Endothelial cell (in vitro differentiated cells): ENCODE results near the gene MGAT4A. TPM values are rescaled to one million over a fixed set of nuclear protein-coding genes. Genes with fewer than 3 reads are reported as not detected.

Source experiments
- DNase-seq: peaks from one replicate; pipeline ENCODE4 v3.0.0; 2021; ENCODE audit warnings: low spot score
- H3K27ac Mint-ChIP-seq: one replicate; pipeline ENCODE4 v1.8.0; 2021; ENCODE audit warnings: mixed read lengths, inconsistent platforms; ENCODE audit not compliant: unreplicated experiment
- H3K27me3 Mint-ChIP-seq: one replicate; pipeline ENCODE4 v1.8.0; 2021; ENCODE audit warnings: mild to moderate bottlenecking, moderate library complexity, mixed read lengths, inconsistent platforms; ENCODE audit not compliant: unreplicated experiment
- H3K36me3 Mint-ChIP-seq: one replicate; pipeline ENCODE4 v1.8.0; 2021; ENCODE audit warnings: mild to moderate bottlenecking, low read depth, mixed read lengths, inconsistent platforms; ENCODE audit not compliant: unreplicated experiment
- H3K4me1 Mint-ChIP-seq: one replicate; pipeline ENCODE4 v1.8.0; 2021; ENCODE audit warnings: mild to moderate bottlenecking, mixed read lengths, inconsistent platforms; ENCODE audit not compliant: unreplicated experiment
- H3K4me3 Mint-ChIP-seq: one replicate; pipeline ENCODE4 v1.8.0; 2021; ENCODE audit warnings: mild to moderate bottlenecking, mixed read lengths, inconsistent platforms; ENCODE audit not compliant: unreplicated experiment
- H3K9me3 Mint-ChIP-seq: one replicate; pipeline ENCODE4 v1.8.0; 2021; ENCODE audit warnings: mixed read lengths, inconsistent platforms; ENCODE audit not compliant: unreplicated experiment
- CTCF ChIP-seq: fragments of 200-600 bp; sonication (generic); IDR thresholded peaks from one replicate; pipeline ENCODE4 v1.5.0; 2021; ENCODE audit warnings: antibody characterized with exemption; ENCODE audit not compliant: unreplicated experiment
- total RNA-seq: library from RNA; stranded (reverse); fragmentation: NEBNext Ultra II Directional; extraction: Animal tissue kit (Norgen Biotek cat#: 25700); gene quantifications from one replicate; pipeline ENCODE4 v1.2.1, GENCODE V29; 2021; ENCODE audit not compliant: unreplicated experiment

MGAT4A gene
- total RNA-seq, 1 donor from 2014 or later, result 7.3 TPM

- no peaks in the 10 kb centered on the region for H3K4me1 Mint-ChIP-seq
- H3K9me3 Mint-ChIP-seq, result no peaks in the 10 kb centered on the region
- H3K27me3 Mint-ChIP-seq, result no peaks in the 10 kb centered on the region
- H3K36me3 Mint-ChIP-seq, result no peaks in the 10 kb centered on the region
- TF ChIP-seq CTCF, result no peak
- H3K4me3 Mint-ChIP-seq, result no peak overlapping the region
- no peak overlapping the region for H3K27ac Mint-ChIP-seq
- no peak for DNase-seq
These were observed 47.2 kb downstream of the MGAT4A start for GRCh38 chr2:98683728-98684127.

GRCh38 chr2:98676742-98677141 is 54.2 kb downstream of the MGAT4A start:
- DNase-seq, result no peak
- H3K27ac Mint-ChIP-seq, result no peak overlapping the region

GRCh38 chr2:98674233-98674964 is 56.5 kb downstream of the MGAT4A start:
- no peak for DNase-seq
- Mint-ChIP-seq H3K4me1 (no peaks in the 10 kb centered on the region), H3K27me3 (no peaks in the 10 kb centered on the region), H3K36me3 (no peaks in the 10 kb centered on the region), H3K9me3 (no peaks in the 10 kb centered on the region), H3K27ac (no peak overlapping the region), H3K4me3 (no peak overlapping the region)
- no peak for TF ChIP-seq CTCF

More at GRCh38 chr2:98676742-98677141, 54.2 kb downstream of the MGAT4A start:
- no peaks in the 10 kb centered on the region for H3K9me3 Mint-ChIP-seq
- no peaks in the 10 kb centered on the region for H3K36me3 Mint-ChIP-seq
- no peaks in the 10 kb centered on the region for H3K4me1 Mint-ChIP-seq
- no peak overlapping the region for H3K4me3 Mint-ChIP-seq
- no peak for TF ChIP-seq CTCF
- H3K27me3 Mint-ChIP-seq, result no peaks in the 10 kb centered on the region

GRCh38 chr2:98669675-98670074 is 61.3 kb downstream of the MGAT4A start:
- no peaks in the 10 kb centered on the region for H3K4me1 Mint-ChIP-seq
- H3K27ac Mint-ChIP-seq, result no peak overlapping the region
- no peak for DNase-seq
- no peak for TF ChIP-seq CTCF
- H3K4me3 Mint-ChIP-seq, result no peak overlapping the region
- no peaks in the 10 kb centered on the region for H3K36me3 Mint-ChIP-seq
- H3K9me3 Mint-ChIP-seq, result no peaks in the 10 kb centered on the region
- H3K27me3 Mint-ChIP-seq, result no peaks in the 10 kb centered on the region

GRCh38 chr2:98665677-98666076 is 65.3 kb downstream of the MGAT4A start:
- no peak for DNase-seq

More at GRCh38 chr2:98665677-98666076, 65.3 kb downstream of the MGAT4A start:
- H3K9me3 Mint-ChIP-seq, result no peaks in the 10 kb centered on the region
- H3K36me3 Mint-ChIP-seq, result no peaks in the 10 kb centered on the region
- H3K4me1 Mint-ChIP-seq, result no peaks in the 10 kb centered on the region
- no peak for TF ChIP-seq CTCF
- no peak overlapping the region for H3K27ac Mint-ChIP-seq
- no peaks in the 10 kb centered on the region for H3K27me3 Mint-ChIP-seq
- H3K4me3 Mint-ChIP-seq, result no peak overlapping the region
